Measurements from ENCODE around the gene ASTN2. TPM values are rescaled to one million over a fixed set of nuclear protein-coding genes. Genes with fewer than 3 reads are reported as not detected.

ASTN2 gene
- total RNA-seq, 1 donor from 2014 or later, result 29.0 TPM

DNA sequence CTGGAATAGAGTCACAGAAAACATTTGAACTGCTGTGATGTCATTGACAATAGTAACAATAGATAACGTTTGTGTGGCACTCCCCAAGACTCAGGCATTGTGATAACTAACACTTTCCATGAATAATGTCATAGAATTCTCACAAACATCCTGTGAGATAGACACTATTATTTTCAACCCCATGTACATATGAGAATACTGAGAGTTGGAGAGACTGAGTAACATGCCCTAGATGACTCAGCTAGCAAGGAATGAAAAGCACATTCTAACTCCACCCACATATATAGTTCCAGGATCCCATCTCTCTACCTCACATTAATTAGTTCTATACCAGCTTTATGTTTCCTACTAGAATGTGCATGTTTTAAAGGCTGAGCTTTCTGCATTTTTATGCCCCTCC is 71.4 kb downstream of the ASTN2 start:
- no peak for DNase-seq (ENCODE audit: low spot score, unreplicated experiment)
- no peaks in the 10 kb centered on the region for H3K27me3 Mint-ChIP-seq
- no peak overlapping the region for H3K27ac Mint-ChIP-seq
- H3K36me3 Mint-ChIP-seq (ENCODE audit: insufficient read depth), result no peaks in the 10 kb centered on the region
- H3K4me3 Mint-ChIP-seq (ENCODE audit: low read depth), result no peak overlapping the region
- H3K4me1 Mint-ChIP-seq (ENCODE audit: low read depth), result no peaks in the 10 kb centered on the region
- H3K9me3 Mint-ChIP-seq (ENCODE audit: low read depth), result no peaks in the 10 kb centered on the region
- TF ChIP-seq, protein P1, sequence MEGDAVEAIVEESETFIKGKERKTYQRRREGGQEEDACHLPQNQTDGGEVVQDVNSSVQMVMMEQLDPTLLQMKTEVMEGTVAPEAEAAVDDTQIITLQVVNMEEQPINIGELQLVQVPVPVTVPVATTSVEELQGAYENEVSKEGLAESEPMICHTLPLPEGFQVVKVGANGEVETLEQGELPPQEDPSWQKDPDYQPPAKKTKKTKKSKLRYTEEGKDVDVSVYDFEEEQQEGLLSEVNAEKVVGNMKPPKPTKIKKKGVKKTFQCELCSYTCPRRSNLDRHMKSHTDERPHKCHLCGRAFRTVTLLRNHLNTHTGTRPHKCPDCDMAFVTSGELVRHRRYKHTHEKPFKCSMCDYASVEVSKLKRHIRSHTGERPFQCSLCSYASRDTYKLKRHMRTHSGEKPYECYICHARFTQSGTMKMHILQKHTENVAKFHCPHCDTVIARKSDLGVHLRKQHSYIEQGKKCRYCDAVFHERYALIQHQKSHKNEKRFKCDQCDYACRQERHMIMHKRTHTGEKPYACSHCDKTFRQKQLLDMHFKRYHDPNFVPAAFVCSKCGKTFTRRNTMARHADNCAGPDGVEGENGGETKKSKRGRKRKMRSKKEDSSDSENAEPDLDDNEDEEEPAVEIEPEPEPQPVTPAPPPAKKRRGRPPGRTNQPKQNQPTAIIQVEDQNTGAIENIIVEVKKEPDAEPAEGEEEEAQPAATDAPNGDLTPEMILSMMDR (IDR thresholded peaks at IDR 0.05; ENCODE audit: unreplicated experiment), result no peak

DNA sequence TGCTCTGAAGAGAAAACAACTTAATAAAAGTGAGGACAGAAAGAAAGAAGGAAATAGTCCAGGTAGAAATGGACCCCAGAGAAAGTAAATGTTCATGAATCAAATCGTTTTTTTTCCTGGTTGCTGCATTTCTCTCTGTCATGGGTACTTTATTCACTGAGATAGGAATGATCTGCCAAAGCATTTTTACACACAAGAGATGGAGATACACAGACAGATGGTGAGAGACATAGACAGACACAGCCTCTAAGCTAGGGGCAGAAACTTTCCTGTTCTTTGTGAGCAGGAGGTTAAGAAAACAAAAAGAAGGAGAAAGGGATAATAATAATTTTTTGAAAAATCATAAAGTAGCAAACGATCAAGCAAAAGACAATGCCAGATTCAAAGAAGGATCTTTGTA is 73.7 kb downstream of the ASTN2 start:
- no peaks in the 10 kb centered on the region for H3K27me3 Mint-ChIP-seq
- H3K4me3 Mint-ChIP-seq (ENCODE audit: low read depth), result no peak overlapping the region
- TF ChIP-seq, protein P1 (IDR thresholded peaks at IDR 0.05; ENCODE audit: unreplicated experiment), result no peak
- DNase-seq (ENCODE audit: low spot score, unreplicated experiment), result no peak
- no peaks in the 10 kb centered on the region for H3K36me3 Mint-ChIP-seq (ENCODE audit: insufficient read depth)
- H3K4me1 Mint-ChIP-seq (ENCODE audit: low read depth), result no peaks in the 10 kb centered on the region
- no peak overlapping the region for H3K27ac Mint-ChIP-seq
- no peaks in the 10 kb centered on the region for H3K9me3 Mint-ChIP-seq (ENCODE audit: low read depth)

DNA sequence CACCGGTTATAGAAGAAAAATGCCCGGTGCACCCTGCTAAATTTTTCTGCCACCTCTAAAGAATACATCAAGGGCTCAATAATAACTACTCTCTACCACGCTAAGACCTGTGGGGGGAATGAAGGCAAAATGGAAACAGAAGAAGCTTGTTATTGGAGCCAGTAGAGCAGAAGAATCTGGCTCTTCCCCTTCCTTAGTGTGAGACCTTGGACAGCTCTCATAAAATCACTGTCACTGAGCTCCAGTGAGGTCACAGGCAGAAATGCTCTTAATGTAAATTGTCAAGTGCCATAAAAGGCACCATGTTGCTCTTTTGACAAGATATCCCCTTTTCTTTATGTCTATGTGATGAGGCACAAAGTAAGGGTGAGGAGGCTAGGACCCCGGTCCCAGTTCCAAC is 74.4 kb downstream of the ASTN2 start:
- no peak for DNase-seq (ENCODE audit: low spot score, unreplicated experiment)
- no peak overlapping the region for H3K4me3 Mint-ChIP-seq (ENCODE audit: low read depth)
- no peaks in the 10 kb centered on the region for H3K27me3 Mint-ChIP-seq
- H3K9me3 Mint-ChIP-seq (ENCODE audit: low read depth), result no peaks in the 10 kb centered on the region
- TF ChIP-seq, protein P1 (IDR thresholded peaks at IDR 0.05; ENCODE audit: unreplicated experiment), result no peak
- no peaks in the 10 kb centered on the region for H3K36me3 Mint-ChIP-seq (ENCODE audit: insufficient read depth)
- no peak overlapping the region for H3K27ac Mint-ChIP-seq
- no peaks in the 10 kb centered on the region for H3K4me1 Mint-ChIP-seq (ENCODE audit: low read depth)

DNA sequence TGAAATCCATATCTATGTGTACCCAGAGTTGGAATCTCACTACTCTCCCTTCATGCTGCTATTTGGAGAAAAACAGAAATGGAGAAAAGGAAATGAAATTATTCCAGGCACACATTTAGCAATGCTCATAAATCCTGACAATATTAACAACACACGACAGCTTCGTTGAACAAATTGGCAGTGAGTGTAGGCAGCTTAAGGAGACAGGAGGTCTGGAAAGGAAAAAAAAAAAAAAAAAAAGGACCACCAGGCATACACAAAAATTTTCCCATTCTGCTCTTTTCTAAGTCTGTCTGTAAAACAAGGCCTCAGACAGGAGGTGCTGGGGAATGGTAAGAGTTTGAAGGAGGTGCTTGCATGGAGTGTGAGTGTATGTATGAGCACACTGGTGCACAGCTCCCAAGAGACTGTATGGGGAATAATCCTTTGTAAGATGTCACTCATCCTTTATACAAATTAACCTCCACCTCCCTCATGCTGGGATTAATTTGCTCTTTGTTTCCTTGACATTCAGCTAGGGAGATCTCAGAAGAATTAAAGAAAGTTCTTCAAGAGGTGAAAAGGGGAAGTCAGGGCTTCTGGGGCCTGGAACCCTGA is 78.9 kb downstream of the ASTN2 start:
- H3K4me1 Mint-ChIP-seq (ENCODE audit: low read depth), result no peaks in the 10 kb centered on the region
- no peak overlapping the region for H3K27ac Mint-ChIP-seq
- H3K9me3 Mint-ChIP-seq (ENCODE audit: low read depth), result no peaks in the 10 kb centered on the region
- no peaks in the 10 kb centered on the region for H3K36me3 Mint-ChIP-seq (ENCODE audit: insufficient read depth)
- no peak overlapping the region for H3K4me3 Mint-ChIP-seq (ENCODE audit: low read depth)
- no peaks in the 10 kb centered on the region for H3K27me3 Mint-ChIP-seq
- TF ChIP-seq, protein P1 (IDR thresholded peaks at IDR 0.05; ENCODE audit: unreplicated experiment), result no peak
- DNase-seq (ENCODE audit: low spot score, unreplicated experiment), result no peak

DNA sequence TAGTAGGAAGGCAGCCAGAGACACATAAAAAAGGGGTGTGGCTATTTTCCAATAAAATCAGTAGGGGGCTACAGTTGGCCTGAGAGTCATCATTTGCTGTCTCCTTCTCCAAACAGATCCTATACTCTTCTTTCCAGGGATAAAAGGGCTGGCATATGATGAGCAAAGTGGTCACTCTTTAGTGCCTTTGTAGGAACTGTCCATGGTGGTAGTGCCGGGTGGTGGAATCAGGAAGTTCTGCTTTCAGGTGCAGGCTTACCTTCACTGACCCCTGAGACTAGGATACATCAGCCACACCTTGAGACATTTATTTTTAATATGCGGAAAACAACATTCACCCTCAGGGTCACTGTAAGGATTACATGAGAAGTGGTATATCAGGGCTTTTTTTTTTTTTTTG is 80.8 kb downstream of the ASTN2 start:
- no peaks in the 10 kb centered on the region for H3K4me1 Mint-ChIP-seq (ENCODE audit: low read depth)
- TF ChIP-seq, protein P1 (IDR thresholded peaks at IDR 0.05; ENCODE audit: unreplicated experiment), result no peak
- no peak for DNase-seq (ENCODE audit: low spot score, unreplicated experiment)
- H3K36me3 Mint-ChIP-seq (ENCODE audit: insufficient read depth), result no peaks in the 10 kb centered on the region
- H3K4me3 Mint-ChIP-seq (ENCODE audit: low read depth), result no peak overlapping the region
- H3K9me3 Mint-ChIP-seq (ENCODE audit: low read depth), result no peaks in the 10 kb centered on the region
- H3K27me3 Mint-ChIP-seq, result peaks cover 3% of the 10 kb centered on the region
- no peak overlapping the region for H3K27ac Mint-ChIP-seq

All from progenitor cell of endocrine pancreas (in vitro differentiated cells).